GM19035 (cell line): Measurements from ENCODE around the gene THRA.
A peak's percentile ranks its signal among the peaks of the same experiment; 100 is the strongest.

Experiments
- ATAC-seq: cut with Tn5 transposase; IDR thresholded peaks from one replicate; pipeline ENCODE4 v1.9.1; 2021; ENCODE audit not compliant: unreplicated experiment

The THRA gene

DNA sequence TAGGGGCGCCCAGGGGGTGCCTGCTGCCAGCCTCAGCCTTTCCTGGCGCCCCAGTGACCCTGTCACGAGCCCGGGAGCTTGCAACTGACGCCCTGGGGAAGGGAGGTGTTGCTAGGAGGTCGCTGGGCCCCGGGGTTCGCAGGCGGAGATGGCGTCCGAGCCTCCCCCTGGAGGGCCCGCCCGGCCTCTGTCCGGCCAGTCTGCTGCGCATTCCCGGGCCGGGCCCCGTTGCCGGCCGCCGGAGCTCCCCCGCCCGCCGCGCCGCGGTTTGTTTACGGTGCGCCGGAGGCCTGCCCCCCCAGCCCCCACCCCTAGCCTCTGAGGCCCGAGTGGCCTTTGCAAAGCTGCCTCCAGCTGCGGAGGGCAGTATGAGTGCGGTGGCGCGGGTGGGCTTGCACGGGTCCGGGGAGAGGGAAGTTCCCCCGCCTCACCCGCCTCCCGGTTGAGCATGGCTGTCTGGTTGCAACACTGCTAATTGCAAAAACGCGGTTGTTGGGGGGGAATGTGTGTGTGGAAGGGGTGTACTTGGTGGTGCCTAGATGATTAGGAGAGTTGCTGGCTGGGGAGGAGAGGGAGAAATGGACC is 514 bp downstream of the THRA start:
- peak; percentile 39 for ATAC-seq

DNA sequence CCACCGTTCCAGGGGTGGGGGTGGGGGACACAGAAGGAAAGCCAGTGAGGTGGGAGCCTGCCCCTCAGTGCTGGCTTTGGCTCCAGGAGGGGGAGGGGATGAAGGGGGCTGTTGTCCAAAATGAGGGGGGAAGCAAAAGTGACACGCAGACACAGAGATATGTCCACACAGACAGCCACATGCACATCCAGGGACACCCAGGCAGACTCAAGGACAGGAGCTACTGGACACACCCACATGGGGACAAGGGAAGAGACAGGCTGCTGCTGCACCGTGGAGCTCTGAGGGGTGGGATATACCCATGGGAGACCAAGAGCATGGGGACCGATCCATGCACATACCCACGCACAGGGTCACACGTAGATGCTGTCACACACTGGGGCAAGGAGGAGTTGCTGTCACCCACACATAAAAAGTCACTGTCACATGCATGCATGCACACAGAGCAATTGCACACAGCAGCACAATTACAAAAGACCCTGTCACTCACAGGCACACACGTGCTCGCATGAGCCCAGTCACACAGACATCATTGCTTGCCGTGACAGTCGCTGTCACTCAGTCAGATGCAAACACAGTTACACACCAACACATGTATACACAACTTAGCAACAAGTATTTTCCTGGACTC is 1.3 kb downstream of the THRA start:
- ATAC-seq: no peak

GRCh38 chr17:40064971-40065768 is 2.4 kb downstream of the THRA start:
- no peak for ATAC-seq

GRCh38 chr17:40065769-40066510 is 3.2 kb downstream of the THRA start:
- no peak for ATAC-seq

DNA sequence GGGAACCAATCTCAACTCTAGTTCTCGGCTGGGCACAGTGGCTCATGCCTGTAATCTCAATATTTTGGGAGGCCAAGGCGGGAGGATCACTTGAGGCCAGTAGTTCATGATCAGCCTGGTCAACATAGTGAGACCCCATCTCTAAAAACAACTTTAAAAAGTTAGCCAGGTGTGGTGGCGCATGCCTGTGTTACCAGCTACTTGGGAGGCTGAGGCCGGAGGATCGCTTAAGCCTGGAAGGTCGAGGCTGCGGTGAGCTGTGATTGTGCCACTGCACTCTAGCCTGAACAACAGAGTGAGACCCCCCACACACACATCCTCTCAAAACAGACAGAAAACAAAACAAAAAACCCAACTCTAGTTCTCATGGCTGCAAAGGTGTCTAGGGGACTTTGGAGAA is 4.9 kb downstream of the THRA start:
- no peak for ATAC-seq

GRCh38 chr17:40068129-40068581 is 5.4 kb downstream of the THRA start:
- no peak for ATAC-seq

DNA sequence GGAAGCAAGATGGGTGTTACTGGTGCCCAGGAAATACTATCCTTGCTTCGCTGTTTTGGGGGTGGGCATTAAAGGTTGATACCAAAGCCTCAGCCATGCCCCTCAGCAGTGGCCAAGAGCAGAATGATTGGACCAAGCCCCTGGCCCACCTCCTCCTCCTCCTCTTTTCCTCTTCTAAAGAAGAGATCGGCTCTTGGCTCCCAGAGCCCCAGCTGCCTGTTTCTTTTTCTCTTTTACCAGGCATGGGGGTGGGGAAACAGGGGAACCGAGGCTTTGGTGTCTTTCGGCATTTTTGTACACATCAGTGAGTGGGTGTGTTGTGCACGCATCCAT is 5.8 kb downstream of the THRA start:
- ATAC-seq: no peak

DNA sequence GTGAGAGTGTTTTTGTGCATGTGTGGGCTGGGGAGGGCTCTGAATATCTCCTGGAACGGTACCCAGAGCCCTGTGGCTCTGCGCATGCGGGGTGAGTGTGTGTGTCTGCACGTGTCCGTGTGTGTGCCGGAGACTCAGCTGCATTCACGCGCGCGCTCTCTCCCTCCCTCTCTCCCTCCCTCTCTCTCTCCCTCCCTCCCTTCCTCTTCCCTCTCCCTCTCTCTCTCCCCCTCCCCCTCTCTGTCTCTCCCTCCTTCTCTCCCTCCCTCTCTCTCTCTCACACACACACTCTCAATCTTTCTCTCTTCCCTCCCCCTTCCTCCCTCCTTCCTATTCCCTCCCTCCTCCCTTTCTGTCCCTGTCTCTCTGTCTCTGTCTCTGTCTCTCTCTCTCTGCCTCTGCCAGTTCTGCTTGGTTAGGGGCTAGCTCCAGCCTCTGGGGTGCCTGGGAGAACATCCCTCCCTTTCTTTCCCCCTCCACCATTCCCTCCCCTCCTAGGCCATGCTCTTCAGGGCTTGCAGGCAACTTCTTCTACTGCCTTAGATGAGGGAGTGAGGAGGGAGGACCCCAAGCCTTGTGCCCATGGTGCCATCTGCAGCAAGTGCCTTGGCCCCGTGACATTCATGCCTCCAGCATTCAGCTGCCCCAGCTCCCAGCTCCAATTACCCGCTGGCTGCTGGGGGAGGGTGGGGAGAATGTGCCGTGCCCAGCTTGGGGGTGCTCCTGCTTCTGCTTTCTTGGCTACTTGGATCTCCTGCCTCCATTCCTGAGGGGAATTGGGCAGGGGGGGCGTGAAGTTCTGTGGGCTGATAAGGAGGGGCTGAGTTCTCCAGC is 6.4 kb downstream of the THRA start:
- ATAC-seq: no peak

GRCh38 chr17:40069751-40070708 is 7.3 kb downstream of the THRA start:
- ATAC-seq: no peak

GRCh38 chr17:40070709-40071312 is 8.0 kb downstream of the THRA start:
- no peak for ATAC-seq

DNA sequence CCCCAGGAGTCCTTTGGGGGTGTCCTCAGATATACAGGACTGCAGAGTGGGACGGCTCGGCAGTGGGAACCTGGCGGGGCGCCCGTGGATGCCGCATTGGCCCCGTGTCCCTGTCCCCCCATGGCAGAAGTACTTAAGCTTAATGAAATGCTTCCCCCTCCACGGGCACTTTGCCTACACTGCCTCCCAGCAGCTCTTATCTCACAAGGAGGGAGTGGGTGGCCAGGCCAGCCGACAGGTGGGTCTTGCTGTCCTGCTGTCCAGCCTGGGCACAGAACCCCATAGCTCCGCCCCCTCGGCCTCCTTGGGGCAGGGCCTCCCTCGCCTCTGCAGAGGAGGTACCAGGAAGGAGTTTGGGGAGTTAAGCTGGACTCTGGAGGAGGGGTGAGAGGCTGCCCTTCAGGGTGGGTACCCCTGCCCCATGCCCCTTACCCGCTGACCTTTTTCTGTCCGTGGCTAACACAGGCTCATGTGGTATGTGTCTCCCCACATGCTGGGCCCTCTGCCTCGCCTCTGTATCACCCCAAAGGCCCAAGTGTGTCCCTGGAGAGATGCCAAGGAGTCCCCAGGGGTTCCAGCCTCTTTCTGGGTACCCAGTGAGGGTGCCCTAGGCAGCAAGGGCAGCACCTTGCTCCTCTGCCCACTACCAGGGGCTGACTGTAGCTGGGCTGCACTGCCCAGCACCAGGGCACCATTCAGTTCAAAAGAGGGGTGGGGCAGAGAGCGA is 8.7 kb downstream of the THRA start:
- no peak for ATAC-seq

DNA sequence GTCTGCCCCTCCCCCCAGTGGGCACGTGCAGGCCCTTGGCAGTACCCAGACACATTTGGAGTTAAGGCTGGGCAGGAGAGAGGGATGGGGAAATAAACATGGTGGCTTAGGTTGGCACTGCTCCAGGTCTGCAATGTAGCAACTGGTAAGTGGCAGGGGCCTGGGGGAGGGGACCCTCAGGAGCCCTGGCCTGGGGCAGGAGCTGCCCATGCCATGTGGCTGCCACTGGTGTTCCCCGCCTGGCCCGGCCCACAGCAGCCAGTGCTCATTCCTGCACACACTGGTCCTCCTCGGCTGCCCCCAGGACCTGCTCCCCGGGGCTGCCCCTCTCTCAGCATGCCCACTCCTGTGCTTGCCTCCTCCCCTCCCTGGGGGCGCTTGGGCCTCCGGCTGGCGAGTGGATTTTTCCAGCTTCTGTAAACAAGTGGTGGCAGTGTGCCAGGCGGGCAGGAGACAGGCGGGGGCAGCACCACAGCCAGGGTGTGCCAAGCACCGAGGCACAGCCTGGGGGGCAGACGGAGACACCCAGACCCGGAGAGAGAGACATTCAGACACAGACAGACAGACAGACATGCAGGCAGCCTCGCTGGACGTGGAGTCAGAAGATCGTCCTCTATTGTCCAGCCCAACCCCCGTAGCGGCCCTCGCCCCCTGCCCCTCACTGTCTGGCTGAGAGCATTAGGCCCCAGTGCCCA is 9.4 kb downstream of the THRA start:
- ATAC-seq: no peak

DNA sequence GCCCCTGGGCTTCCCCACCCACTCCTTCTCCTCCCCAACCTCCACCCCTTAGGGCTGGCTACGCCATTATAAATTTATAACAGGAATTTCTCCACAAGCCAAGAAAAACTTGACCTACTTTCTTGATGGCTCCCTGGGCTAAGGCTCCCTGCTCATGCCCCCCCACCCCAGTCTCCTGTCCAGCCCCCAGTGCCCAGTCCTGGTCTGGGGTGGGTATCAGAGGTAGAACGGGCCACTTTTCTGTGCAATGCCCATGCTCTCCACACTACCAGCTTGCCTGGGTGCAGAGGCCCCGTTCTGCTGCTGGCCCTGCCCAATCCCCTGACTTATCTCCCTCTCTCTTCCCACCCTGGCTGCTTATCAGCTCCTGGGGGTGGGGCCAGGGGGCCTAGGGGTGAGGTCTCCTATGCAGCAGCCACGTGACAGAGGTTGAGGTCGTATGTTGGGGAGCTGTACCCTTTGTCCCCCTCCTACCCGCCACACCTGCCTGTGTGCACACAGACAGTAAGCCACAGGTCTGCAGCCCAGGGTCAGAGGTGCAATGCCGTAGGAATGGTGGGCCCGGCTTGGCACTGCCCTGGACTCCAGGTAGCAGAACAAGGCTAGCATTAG is 10.1 kb downstream of the THRA start:
- no peak for ATAC-seq

DNA sequence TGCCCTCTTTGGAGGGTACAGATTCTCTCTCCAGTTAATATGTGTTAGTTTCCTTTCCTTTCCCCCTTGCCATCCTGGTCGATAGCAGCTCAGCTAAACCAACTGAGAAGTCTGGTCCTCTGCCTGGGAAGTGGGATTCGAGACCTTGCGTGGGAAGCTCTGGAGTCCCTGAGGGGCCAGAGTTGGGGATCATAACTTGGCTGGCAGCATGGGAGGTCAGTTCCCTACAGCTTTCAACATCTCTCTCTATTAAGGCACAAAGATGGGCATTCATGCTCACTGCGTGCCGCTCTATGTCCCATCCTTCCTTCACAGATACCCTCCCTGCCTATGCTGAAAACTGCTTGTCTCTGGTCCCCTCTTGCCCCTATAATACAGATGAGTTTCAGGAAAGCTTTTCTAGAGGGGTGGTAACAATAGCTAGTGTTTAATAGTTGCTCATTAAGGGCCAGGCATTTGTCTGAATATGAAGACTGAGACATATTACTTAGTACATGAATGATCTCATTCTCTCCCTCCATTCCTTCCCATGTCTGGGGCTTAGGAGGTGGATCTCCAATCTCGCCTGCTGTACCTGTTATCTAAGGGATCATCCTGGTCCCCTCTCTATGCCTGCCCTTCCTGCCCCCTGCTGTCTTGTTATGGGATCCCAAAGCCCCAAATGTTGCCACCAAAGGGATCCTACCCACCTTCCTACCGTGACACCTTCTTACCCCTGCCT is 10.8 kb downstream of the THRA start:
- no peak for ATAC-seq

- no peak for ATAC-seq
Observed at GRCh38 chr17:40074175-40074512, 11.4 kb downstream of the THRA start.

- no peak for ATAC-seq
Observed at GRCh38 chr17:40074871-40075200, 12.1 kb downstream of the THRA start.
